HL-60 (cell line): Measurements from ENCODE around the gene RFX8.
"Not testable (repeated sequence)": the region's sequence is repeated elsewhere in the genome, so short reads cannot be mapped to it uniquely, and the experiment has no call there.

Source experiments
- CTCF ChIP-seq: IDR thresholded peaks from one replicate; pipeline ENCODE4 v1.5.1; 2011; ENCODE audit warnings: low read length, control low read depth, inconsistent platforms; ENCODE audit not compliant: insufficient read depth
- GABPA ChIP-seq: IDR thresholded peaks from 2 replicates; pipeline ENCODE4 v1.6.1; 2012; ENCODE audit warnings: low read depth
- POLR2AphosphoS5 ChIP-seq: IDR thresholded peaks from 2 replicates; pipeline ENCODE4 v1.6.1; 2012; ENCODE audit warnings: low read depth

- not testable (repeated sequence) for TF ChIP-seq CTCF, POLR2AphosphoS5, GABPA
These were observed 20.5 kb downstream of the RFX8 start for GRCh38 chr2:101454408-101454807.
